ENCODE measurements around the gene SSR1. TPM values are rescaled to one million over a fixed set of nuclear protein-coding genes. Genes with fewer than 3 reads are reported as not detected.

SSR1 gene
- total RNA-seq, 1 donor from 2014 or later, result 203 TPM

GRCh38 chr6:7219310-7219709 lies 93.7 kb downstream of the SSR1 start:
- no peak overlapping the region for H3K4me3 Mint-ChIP-seq (ENCODE audit: low read depth)
- no peaks in the 10 kb centered on the region for H3K27me3 Mint-ChIP-seq (ENCODE audit: low read depth)
- intact Hi-C loops (cut with micrococcal nuclease), result no loop called here
- H3K36me3 Mint-ChIP-seq (ENCODE audit: low read depth), result peaks cover 48% of the 10 kb centered on the region
- no peak for DNase-seq (ENCODE audit: low spot score)
- H3K27ac Mint-ChIP-seq, result no peak overlapping the region
- peaks cover 10% of the 10 kb centered on the region for H3K4me1 Mint-ChIP-seq (ENCODE audit: low read depth)
- no peaks in the 10 kb centered on the region for H3K9me3 Mint-ChIP-seq

- DNase-seq (ENCODE audit: low spot score), result no peak
- peaks cover 53% of the 10 kb centered on the region for H3K36me3 Mint-ChIP-seq (ENCODE audit: low read depth)
- H3K9me3 Mint-ChIP-seq, result no peaks in the 10 kb centered on the region
- intact Hi-C loops (cut with micrococcal nuclease), result no loop called here
- no peak overlapping the region for H3K4me3 Mint-ChIP-seq (ENCODE audit: low read depth)
- peaks cover 10% of the 10 kb centered on the region for H3K4me1 Mint-ChIP-seq (ENCODE audit: low read depth)
- no peak overlapping the region for H3K27ac Mint-ChIP-seq
- H3K27me3 Mint-ChIP-seq (ENCODE audit: low read depth), result no peaks in the 10 kb centered on the region
Observed at GRCh38 chr6:7218406-7218988, 94.5 kb downstream of the SSR1 start.

Other genes with a start within 250 kb of the SSR1 start
- gene RREB1, start 205.2 kb downstream of the SSR1 start, total RNA-seq, result 23.1 and 23.6 TPM in 2 replicates
- gene CAGE1, start 76.5 kb upstream of the SSR1 start, total RNA-seq, result 0.16 TPM in 2 replicates
- 44.4 and 53.3 TPM in 2 replicates for gene RIOK1, start 76.6 kb upstream of the SSR1 start, total RNA-seq
- gene DSP, start 228.5 kb upstream of the SSR1 start, total RNA-seq, result 0.02 TPM in 2 replicates

Measured in activated T-helper 2 cell treated with anti-CD3 and anti-CD28 coated beads, Interferon-gamma antibody, Interleukin-2, Interleukin-4, amounts not matched to agents 10 μg/mL and 5 μg/mL and 100 μg/mL, durations not matched to agents 14 hours and 24 hours and 36 hours (primary cell).